GM12878 (cell line): ENCODE results near the gene POLR2L. TPM values are rescaled to one million over a fixed set of nuclear protein-coding genes. Genes with fewer than 3 reads are reported as not detected.

Experiments
- ATAC-seq: fragments of 200-7000 bp; cut with Tn5 transposase; 3 replicates; pipeline ENCODE4 v1.9.1; 2020; ENCODE audit warnings: mild to moderate bottlenecking, moderate library complexity
- BruUV-seq: library from RNA; stranded (reverse); fragments of 400-500 nt; replicated peaks from 2 replicates; lab custom pipeline; 2021; lab: Mats Ljungman, UMichigan
- CTCF ChIA-PET: fragments of 300-600 bp; sonication (Branson Sonifier 250); formaldehyde crosslinking; extraction: SDS; loops from one replicate; lab custom pipeline; 2021; ENCODE audit warnings: inconsistent platforms; lab: Yijun Ruan, JAX
- POLR2A ChIA-PET: fragments of 350-600 bp; formaldehyde crosslinking; extraction: SDS; loops from one replicate; lab custom pipeline; 2021; ENCODE audit warnings: inconsistent platforms; lab: Charles Lee
- RAD21 ChIA-PET: fragments of 300-600 bp; sonication (Branson Sonifier 250); formaldehyde crosslinking; loops from one replicate; lab custom pipeline; 2023; ENCODE audit warnings: antibody characterized with exemption; ENCODE audit not compliant: unreplicated experiment; lab: Charles Lee
- SMC1A ChIA-PET: fragments of 300-600 bp; sonication (Branson Sonifier 250); formaldehyde crosslinking; loops from one replicate; lab custom pipeline; 2023; ENCODE audit not compliant: unreplicated experiment, uncharacterized antibody; lab: Charles Lee
- DNase-seq: peaks from one replicate; pipeline ENCODE4 v3.0.0-alpha.2; 2011; ENCODE audit warnings: low read depth, low spot score
- FAIRE-seq: peaks from 3 replicates; lab custom pipeline; 2011; peaks lifted over from hg19 to GRCh38; lab: Jason Lieb, UNC
- H2AFZ ChIP-seq: 2 replicates; pipeline ENCODE4 v1.6.0; 2011; ENCODE audit warnings: low read depth, low read length, control low read depth; ENCODE audit not compliant: control insufficient read depth
- H3K27ac ChIP-seq: 2 replicates; pipeline ENCODE4 v1.5.1; 2011; ENCODE audit warnings: control low read depth; ENCODE audit not compliant: control insufficient read depth, insufficient read depth
- H3K27me3 ChIP-seq, 2 experiments: replicated peaks in 1 of 2; 2 replicates each; pipeline versions ENCODE4 v1.6.0 to v1.6.1; 2011; ENCODE audit warnings: low read length in 1 of 2; ENCODE audit not compliant: control insufficient read depth in 2 of 2, insufficient read depth in 2 of 2
- H3K36me3 ChIP-seq, 2 experiments: 2 replicates each; pipeline ENCODE4 v1.5.1; 2011; ENCODE audit warnings: low read length in 1 of 2; ENCODE audit not compliant: control insufficient read depth in 2 of 2, insufficient read depth in 2 of 2
- H3K4me1 ChIP-seq: 2 replicates; pipeline ENCODE4 v1.6.1; 2011; ENCODE audit warnings: mild to moderate bottlenecking, low read length, moderate library complexity, mixed read lengths; ENCODE audit not compliant: control insufficient read depth, insufficient read depth
- H3K4me2 ChIP-seq: 2 replicates; pipeline ENCODE4 v1.6.0; 2011; ENCODE audit warnings: control low read depth; ENCODE audit not compliant: control insufficient read depth, insufficient read depth
- H3K4me3 ChIP-seq: fragments of 200-600 bp; sonication (generic); 2 replicates; pipeline ENCODE4 v1.5.1; 2016
- H3K79me2 ChIP-seq: 2 replicates; pipeline ENCODE4 v1.6.0; 2011; ENCODE audit warnings: low read length; ENCODE audit not compliant: control insufficient read depth, insufficient read depth
- H3K9ac ChIP-seq: 2 replicates; pipeline ENCODE4 v1.8.0; 2011; ENCODE audit warnings: low read length, control low read depth, mixed read lengths; ENCODE audit not compliant: control insufficient read depth, insufficient read depth
- H3K9me3 ChIP-seq: replicated peaks from 3 replicates; pipeline ENCODE4 v1.5.1; 2011; ENCODE audit warnings: mild to moderate bottlenecking, low read length; ENCODE audit not compliant: control insufficient read depth, insufficient read depth
- H4K20me1 ChIP-seq: 2 replicates; pipeline ENCODE4 v1.6.0; 2011; ENCODE audit not compliant: control insufficient read depth, insufficient read depth
- BACH1 ChIP-seq: fragments of 450-650 bp; IDR thresholded peaks from 2 replicates; pipeline ENCODE4 v1.6.1; 2017; ENCODE audit warnings: mild to moderate bottlenecking, borderline replicate concordance
- CHD1 ChIP-seq: IDR thresholded peaks from 2 replicates; pipeline ENCODE4 v1.6.1; 2012; ENCODE audit warnings: low read depth, low read length, improper control_type of control experiment
- KLF5 ChIP-seq: fragments of 450-650 bp; IDR thresholded peaks from 2 replicates; pipeline ENCODE4 v1.6.1; 2014; ENCODE audit warnings: mild to moderate bottlenecking; ENCODE audit not compliant: partially characterized antibody
- MYB ChIP-seq: fragments of 150-350 bp; IDR thresholded peaks from 2 replicates; pipeline ENCODE4 v1.6.1; 2014; ENCODE audit warnings: mild to moderate bottlenecking, low read depth, low read length, borderline replicate concordance
- POLR2A ChIP-seq: IDR thresholded peaks from 2 replicates; pipeline ENCODE4 v1.6.1; 2011; ENCODE audit warnings: low read depth, mild to moderate bottlenecking, low read length
- ZBED1 ChIP-seq: IDR thresholded peaks from 2 replicates; pipeline ENCODE4 v1.6.1; 2016; ENCODE audit warnings: borderline replicate concordance
- WGBS: methylation state at CpG from one replicate; pipeline ENCODE4 v1.1.6; 2016; ENCODE audit warnings: low lambda C conversion rate; ENCODE audit not compliant: insufficient replicate concordance, insufficient coverage; ENCODE audit errors: missing lambda C conversion rate; 5-methylcytosine and 5-hydroxymethylcytosine counted together
- in situ Hi-C: fragments of 300-500 bp; cut with MboI; formaldehyde crosslinking; loops from 9 replicates; pipeline ENCODE4 v1.14.3; 2018; ENCODE audit warnings: mixed read lengths
- intact Hi-C: fragments of 100-400 bp; cut with micrococcal nuclease; formaldehyde crosslinking; loops from one replicate; pipeline ENCODE4 v1.14.2; 2022; ENCODE audit not compliant: unreplicated experiment
- polyA plus RNA-seq, 11 experiments: library from polyadenylated mRNA; depleted of rRNA in 4 of 11; unstranded in 6 of 11; stranded (reverse) in 5 of 11; fragments of >200 nt; fragmentation: Nextera tagmentation in 4 of 11; fragmentation: Illumina TruSeq in 1 of 11; extraction: Ambion mirVana in 4 of 11; extraction: Trizol in 1 of 11; gene quantifications; 1 replicate in 1 of 11; 2 replicates in 10 of 11; pipeline versions ENCODE4 v1.2.1 to v1.2.3, GENCODE V29; 2011 to 2016; ENCODE audit warnings: inconsistent platforms in 2 of 11, missing spikeins in 2 of 11, low read depth in 1 of 11
- total RNA-seq, 4 experiments: library from RNA; depleted of rRNA in 3 of 4; stranded (reverse); fragments of >200 nt in 3 of 4; fragmentation: Illumina TruSeq in 1 of 4; extraction: Trizol in 1 of 4; gene quantifications; 2 replicates each; pipeline versions ENCODE4 v1.2.1 to v1.2.3, GENCODE V29; 2013 to 2021

Gene POLR2L
- total and polyA plus RNA-seq, 10 of the 15 experiments (the other 5 are each of a cell fraction or from before 2014, with no cell fraction given): 23.1 to 497 (median 125) TPM

DNA sequence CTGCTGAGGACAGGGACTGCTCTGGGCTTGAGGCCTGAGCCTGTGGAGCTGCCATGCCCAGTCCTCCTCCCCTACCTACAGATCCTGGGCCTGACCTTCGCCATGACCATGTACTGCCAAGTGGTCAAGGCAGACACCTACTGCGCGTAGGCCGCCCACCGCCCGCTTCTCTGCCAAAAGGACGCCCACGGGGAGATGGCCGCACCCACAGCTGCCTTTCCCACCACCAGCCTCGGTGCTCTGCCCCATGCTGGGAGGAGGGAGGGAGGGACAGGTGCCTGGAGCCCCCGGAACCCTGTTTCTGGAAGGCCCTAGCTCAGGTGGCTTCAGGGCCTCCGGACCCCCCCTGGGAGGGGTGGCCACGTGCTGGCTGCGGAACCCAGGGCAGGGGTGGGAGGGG lies 24.2 kb upstream of the POLR2L start:
- BruUV-seq: no TSS peak
- Histone ChIP-seq H2AFZ (no peak overlapping the region), H3K27ac (no peak overlapping the region), H3K27me3 (no peaks in the 10 kb centered on the region), H3K36me3 (no peaks in the 10 kb centered on the region; a peak in 1 of 4 replicates), H3K9ac (no peak overlapping the region), H3K4me2 (no peak overlapping the region), H3K9me3 (no peaks in the 10 kb centered on the region), H4K20me1 (no peaks in the 10 kb centered on the region), H3K79me2 (no peaks in the 10 kb centered on the region), H3K4me3 (no peak overlapping the region), H3K4me1 (no peaks in the 10 kb centered on the region)
- FAIRE-seq: no peak
- intact Hi-C loops: no loop called here
- WGBS: 88% methylated on average over 11 of the region's 14 CpGs
- ATAC-seq: no peak
- POLR2A ChIA-PET: no interaction called here
- SMC1A ChIA-PET: no interaction called here
- CTCF ChIA-PET: no interaction called here
- no peak for TF ChIP-seq MYB
- TF ChIP-seq CHD1: no peak
- TF ChIP-seq BACH1: no peak
- no peak for TF ChIP-seq ZBED1
- no peak for DNase-seq
- in situ Hi-C loops: no loop called here
- RAD21 ChIA-PET: no interaction called here

DNA sequence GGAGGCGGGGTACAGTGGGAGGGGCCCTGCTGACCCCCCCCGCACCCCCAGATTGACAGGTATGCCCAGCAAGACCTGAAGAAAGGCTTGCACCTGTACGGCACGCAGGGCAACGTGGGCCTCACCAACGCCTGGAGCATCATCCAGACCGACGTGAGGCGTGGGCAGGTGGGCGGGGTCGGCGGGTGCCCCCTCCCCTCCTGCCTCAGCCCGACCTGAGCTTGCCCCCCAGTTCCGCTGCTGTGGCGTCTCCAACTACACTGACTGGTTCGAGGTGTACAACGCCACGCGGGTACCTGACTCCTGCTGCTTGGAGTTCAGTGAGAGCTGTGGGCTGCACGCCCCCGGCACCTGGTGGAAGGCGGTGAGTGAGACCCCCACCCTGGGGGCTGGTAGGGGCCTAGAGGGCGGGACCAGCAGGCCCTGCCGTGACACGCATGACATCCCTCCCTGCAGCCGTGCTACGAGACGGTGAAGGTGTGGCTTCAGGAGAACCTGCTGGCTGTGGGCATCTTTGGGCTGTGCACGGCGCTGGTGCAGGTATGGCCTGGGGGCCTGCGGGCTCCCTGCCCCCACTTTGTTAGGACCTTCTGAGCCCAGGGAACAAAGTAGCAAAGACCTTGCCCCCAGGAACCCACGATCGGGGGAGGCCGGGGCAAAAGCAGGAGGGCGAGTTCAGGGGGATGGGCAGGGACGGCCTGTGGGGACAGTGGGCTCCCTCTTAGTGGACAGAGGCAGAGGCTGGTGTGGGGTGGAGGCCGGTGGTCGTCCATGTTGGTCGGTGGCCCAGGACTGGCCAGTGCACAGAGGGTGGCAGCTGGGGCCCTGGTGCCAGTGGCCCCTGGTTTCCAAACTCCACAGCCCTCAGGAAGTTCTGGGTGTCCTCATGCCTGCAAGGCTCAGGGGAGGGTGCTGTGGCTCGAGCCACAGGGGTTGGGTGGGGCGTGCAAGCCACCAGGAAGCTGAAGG lies 23.4 kb upstream of the POLR2L start:
- ChIA-PET POLR2A (no interaction called here), SMC1A (no interaction called here), RAD21 (no interaction called here), CTCF (no interaction called here)
- Histone ChIP-seq H3K9me3 (no peaks in the 10 kb centered on the region), H3K27me3 (no peaks in the 10 kb centered on the region), H4K20me1 (no peaks in the 10 kb centered on the region), H3K9ac (no peak overlapping the region), H3K4me3 (no peak overlapping the region), H3K4me1 (no peaks in the 10 kb centered on the region), H2AFZ (no peak overlapping the region), H3K79me2 (no peaks in the 10 kb centered on the region), H3K27ac (no peak overlapping the region), H3K4me2 (no peak overlapping the region), H3K36me3 (no peaks in the 10 kb centered on the region; a peak in 1 of 4 replicates)
- in situ Hi-C loops: no loop called here
- FAIRE-seq (no peak), ATAC-seq (no peak), DNase-seq (no peak)
- TF ChIP-seq KLF5 (no peak), POLR2A (peak; percentile 65)
- intact Hi-C loops: no loop called here
- WGBS: 39% methylated on average over 41 of the region's 41 CpGs
- no TSS peak for BruUV-seq
